ENCODE data around the gene MAPKAPK5.
"Not testable (repeated sequence)": the region's sequence is repeated elsewhere in the genome, so short reads cannot be mapped to it uniquely, and the experiment has no call there.

The MAPKAPK5 gene

DNA sequence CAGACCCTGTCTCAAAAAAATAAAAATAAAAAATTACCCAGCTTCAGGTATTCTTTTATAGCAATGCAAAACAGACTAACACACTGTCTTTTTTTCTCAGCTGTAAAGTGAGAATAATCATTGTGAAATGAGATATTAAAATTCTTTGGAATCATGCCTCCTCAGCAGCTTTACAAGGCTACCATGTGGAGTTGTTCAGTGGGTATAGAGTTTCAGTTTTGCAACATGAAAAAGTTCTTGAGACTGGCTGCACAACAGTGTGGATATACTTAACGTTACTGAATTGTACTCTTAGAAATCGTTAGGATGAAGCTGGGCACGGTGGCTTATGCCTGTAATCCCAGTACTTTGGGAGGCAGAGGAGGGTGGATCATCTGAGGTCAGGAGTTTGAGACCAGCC lies 15.7 kb upstream of the MAPKAPK5 start:
- H3K27ac ChIP-seq: no peak overlapping the region
- H3K4me3 ChIP-seq: no peak overlapping the region

DNA sequence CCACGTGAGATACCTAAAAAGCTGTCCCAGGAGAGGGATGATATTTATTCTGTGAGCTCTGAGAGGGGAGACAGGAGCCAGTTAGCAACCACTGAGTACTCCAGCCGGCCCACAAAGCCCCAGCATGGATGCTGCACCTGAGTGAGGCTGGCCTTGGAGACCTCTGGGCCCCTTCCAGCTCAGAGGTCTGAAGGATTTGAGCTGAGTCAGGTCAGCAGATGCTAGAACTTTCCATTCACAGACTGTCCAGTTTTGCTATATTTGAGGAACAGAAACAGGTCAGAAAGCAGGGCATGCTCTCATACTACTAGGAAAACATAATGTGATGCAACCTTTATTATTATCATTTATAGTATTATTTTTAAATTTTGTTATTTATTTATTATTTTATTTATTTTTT lies 15.0 kb upstream of the MAPKAPK5 start:
- Histone ChIP-seq H3K27ac (no peak overlapping the region), H3K4me3 (no peak overlapping the region)

DNA sequence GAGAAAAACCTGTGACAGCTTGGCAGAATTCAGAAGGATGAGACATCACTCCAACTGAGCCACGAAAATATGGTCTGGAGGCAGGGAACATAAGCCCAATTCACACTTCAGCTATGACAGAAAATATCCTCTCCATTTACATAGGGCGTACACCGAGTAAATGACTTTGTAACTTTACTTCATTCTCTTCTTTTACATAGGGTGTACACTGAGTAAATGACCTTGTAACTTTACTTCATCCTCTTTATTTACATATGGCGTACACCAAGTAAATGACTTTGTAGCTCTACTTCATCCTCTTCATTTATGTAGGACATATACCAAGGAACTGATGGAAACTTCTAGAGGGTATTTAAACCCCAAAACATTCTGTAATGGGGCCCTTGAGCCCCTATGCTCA lies 14.1 kb upstream of the MAPKAPK5 start:
- Histone ChIP-seq H3K27ac (no peak overlapping the region), H3K4me3 (no peak overlapping the region)

DNA sequence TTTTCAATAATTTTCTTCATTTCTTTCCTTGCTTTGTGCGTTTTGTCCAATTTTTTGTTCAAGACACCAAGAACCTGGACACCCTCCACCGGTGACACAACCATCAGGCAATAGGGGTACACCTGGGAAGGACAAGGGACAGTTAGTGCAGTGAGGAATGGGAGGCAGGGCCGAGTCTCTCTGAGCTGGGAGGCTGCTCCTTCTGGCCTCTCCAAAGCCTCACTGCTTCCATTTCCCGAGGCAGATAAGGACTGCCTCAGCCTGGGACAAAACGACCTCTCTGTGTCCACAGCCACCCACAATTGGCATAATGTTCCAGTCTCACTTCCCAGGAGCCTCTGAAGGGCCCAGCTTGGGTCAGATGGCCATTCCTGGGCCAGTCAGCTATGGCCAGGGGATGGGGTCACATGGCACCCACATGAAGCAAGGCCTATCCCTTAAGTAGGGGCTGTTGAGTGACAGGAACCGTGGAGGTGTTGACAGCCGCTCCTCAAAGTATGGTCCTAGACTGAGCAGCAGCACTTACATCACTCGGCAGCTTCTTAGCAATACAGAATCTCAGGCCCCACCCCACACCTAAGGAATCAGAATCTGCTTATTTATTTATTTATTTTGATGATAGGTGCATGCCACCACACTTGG lies 13.6 kb upstream of the MAPKAPK5 start:
- no peak overlapping the region for H3K27ac ChIP-seq
- H3K4me3 ChIP-seq: no peak overlapping the region

DNA sequence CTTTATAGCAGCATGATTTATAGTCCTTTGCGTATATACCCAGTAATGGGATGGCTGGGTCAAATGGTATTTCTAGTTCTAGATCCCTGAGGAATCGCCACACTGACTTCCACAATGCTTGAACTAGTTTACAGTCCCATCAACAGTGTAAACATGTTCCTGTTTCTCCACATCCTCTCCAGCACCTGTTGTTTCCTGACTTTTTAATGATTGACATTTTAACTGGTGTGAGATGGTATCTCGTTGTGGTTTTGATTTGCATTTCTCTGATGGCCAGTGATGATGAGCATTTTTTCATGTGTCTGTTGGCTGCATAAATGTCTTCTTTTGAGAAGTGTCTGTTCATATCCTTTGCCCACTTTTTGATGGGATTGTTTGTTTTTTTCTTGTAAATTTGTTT lies 12.4 kb upstream of the MAPKAPK5 start:
- not testable (repeated sequence) for H3K27ac ChIP-seq, H3K4me3 ChIP-seq

DNA sequence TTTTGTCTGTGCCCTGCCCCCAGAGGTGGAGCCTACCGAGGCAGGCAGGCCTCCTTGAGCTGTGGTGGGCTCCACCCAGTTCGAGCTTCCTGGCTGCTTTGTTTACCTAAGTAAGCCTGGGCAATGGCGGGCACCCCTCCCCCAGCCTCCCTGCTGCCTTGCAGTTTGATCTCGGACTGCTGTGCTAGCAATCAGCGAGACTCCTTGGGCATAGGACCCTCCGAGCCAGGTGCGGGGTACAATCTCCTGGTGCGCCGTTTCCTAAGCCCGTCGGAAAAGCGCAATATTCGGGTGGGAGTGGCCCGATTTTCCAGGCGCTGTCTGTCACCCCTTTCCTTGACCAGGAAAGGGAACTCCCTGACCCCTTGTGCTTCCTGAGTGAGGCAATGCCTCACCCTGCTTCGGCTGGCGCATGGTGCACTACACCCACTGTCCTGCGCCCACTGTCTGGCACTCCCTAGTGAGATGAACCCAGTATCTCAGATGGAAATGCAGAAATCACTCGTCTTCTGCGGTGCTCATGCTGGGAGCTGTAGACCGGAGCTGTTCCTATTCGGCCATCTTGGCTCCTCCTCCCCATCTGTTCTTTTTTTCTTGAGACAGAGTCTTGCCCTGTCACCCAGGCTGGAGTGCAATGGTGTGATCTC lies 7.2 kb upstream of the MAPKAPK5 start:
- H3K4me3 ChIP-seq: peak overlapping the region in 3 of 7 experiments; percentile 15 to 23 (median 18)
- peak overlapping the region in 6 of 21 experiments; percentile 16 to 54 (median 27) for H3K27ac ChIP-seq

DNA sequence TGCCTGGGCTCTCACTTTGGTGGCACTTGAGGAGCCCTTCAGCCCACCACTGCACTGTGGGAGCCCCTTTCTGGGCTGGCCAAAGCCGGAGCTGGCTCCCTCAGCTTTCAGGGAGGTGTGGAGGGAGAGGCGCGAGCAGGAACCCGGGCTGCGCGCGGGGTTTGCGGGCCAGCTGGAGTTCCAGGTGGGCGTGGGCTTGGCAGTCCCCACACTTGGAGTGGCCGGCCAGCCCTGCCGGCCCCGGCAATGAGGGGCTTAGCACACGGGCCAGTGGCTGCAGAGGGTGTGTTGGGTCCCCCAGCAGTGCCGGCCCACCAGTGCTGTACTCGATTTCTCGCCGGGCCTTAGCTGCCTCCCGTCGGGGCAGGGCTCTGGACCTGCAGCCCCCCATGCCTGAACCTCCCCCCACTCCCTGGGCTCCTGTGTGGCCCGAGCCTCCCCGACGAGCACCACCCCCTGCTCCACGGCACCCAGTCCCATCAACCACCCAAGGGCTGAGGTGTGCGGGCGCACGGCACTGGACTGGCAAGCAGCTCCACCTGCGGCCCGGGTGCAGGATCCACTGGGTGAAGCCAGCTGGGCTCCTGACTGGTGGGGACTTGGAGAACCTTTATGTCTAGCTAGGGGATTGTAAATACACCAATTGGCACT lies 6.4 kb upstream of the MAPKAPK5 start:
- Histone ChIP-seq H3K4me3 (peak overlapping the region in 1 of 7 experiments; percentile 18), H3K27ac (peak overlapping the region in 6 of 21 experiments; percentile 16 to 54 (median 36))

DNA sequence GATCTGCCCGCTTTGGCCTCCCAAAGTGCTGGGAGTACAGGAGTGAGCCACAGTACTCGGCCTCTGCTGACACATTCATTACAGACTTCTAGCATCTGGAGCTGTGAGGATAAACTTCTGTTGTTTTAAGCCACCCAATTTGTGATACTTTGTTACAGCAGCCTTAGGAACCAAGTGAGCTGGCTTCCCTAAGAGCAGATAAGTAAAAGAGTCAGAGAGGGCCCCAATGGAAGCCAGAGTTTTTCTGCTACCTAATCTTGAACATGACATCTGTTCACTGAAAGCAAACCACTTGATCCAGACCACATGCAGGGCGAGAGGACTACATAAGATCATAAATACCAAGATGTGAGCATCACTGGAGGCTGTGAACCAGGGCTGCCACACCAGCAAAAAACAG lies 3.7 kb upstream of the MAPKAPK5 start:
- Histone ChIP-seq H3K4me3 (no peak overlapping the region), H3K27ac (no peak overlapping the region)

DNA sequence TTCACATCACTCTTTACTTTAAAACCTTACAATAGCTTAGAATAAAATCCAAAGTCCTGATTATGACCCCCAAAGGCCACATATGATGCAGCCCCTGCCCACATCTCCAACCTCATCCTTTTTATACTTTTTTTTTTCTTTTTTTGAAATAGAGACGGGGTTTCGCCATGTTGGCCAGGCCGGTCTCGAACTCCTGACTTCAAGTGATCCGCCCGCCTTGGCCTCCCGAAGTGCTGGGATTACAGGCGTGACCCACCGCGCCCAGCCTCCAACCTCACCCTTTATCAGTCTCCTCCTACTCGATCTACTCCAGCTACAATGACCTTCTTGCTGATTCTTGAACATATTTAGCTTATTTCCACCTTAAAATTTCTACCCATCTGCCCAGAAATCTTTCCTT lies 1.2 kb upstream of the MAPKAPK5 start:
- Histone ChIP-seq H3K27ac (peak overlapping the region in 18 of 21 experiments; percentile 91 to 100 (median 97)), H3K4me3 (peak overlapping the region; percentile 65 to 99 (median 84))

DNA sequence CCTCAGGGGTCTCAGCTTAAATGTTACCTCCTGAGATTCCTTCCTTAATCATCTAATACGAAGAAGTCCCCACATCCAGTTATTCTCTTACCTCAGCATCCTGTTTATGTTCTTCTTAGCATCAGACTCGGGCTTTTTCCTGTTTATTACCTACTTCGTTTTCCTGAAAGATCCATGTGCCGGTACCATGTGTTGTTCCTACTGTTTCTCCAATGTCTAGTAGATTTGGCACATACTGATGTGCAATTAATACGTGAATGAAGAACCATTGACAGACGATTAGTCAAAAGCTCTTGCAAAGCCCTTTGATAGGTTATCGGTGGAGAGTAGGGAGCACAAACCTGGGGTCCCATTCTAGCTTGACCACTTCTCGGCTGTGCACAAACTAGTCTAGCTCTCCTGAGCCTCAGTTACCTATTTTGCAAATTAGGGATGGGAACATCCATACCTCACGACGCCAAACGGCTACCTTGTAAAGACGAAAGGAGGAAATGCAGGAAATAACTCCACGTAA lies 735 bp upstream of the MAPKAPK5 start:
- peak overlapping the region; percentile 65 to 99 (median 84) for H3K4me3 ChIP-seq
- H3K27ac ChIP-seq: peak overlapping the region; percentile 89 to 100 (median 97)

DNA sequence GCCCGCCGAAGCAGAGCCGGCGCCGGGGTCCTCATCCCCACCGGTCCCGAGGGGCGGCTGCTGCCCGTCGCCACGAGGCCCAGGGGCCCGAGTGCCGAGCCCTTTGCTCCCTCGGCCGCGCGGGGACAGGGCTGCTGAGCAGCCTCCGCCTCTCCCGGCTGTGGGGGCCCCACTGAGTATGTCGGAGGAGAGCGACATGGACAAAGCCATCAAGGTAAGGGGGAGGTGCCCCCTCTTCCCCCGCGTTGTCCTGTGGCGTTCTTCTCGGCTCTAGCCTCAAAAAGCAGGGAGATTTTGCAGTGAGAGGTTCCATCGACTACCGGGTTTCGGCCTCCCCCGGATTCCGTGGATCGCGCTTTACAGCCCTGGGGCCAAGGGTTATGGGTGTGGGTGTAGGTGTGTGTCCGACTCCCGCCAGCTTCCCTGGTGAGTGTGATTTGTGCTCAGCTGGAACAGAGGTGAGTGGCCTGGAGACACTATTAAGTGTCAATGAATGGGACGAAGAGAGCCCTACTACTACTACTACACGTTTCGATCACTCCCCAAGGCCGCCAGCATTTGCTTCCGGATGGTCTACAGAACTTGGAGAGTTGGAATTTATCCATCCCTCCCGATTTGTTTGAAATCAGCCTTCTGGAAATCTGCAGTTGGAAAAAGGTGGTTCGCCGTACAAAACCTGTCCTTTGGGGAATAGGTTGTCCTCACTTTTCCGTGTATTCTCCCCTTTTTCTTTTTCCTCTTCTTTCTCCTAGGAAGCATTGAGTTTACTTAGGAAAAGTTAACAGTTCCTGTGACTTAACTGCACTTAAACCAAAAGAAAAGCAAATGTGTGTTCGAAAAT lies 748 bp downstream of the MAPKAPK5 start:
- peak overlapping the region; percentile 89 to 100 (median 97) for H3K27ac ChIP-seq
- H3K4me3 ChIP-seq: peak overlapping the region; percentile 65 to 99 (median 84)

DNA sequence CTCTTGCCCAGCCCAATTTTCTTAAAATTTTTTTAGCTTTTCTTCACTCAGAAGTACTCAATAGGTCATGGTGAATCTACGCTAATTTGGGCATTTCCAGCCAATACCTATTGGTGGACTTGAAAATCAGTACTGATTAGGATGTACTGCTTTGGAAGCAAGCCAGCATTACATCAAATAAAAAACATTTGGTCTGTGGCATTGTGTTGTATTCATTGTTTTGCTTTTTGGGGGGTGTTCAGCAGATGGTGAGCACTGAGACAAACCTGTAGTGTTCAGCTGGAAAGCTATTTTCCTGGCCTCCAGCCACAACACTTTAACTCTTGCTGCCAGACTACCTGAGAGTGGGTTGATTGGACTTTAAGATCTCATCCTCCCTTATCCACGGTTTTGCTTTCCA lies 4.0 kb downstream of the MAPKAPK5 start:
- H3K27ac ChIP-seq: no peak overlapping the region
- H3K4me3 ChIP-seq: no peak overlapping the region

DNA sequence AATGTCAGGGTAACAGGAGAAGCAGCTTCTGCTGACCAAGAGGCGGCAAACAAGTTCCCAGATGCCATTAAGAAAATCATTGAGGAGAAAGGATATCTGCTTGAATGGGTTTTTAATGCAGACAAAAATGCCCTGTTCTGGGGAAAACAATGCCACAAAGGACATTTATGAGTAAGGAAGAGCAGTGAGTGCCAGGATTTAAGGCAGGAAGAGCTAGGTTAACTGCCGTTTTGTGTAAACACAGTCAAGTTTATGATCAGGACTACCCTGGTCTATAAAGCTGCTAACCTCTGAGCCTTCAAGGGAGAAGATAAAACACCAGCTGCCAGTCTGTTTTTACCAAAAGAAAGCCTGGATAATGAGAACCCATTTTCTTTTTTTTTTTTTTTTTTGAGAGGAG lies 8.5 kb downstream of the MAPKAPK5 start:
- H3K27ac ChIP-seq: no peak overlapping the region
- no peak overlapping the region for H3K4me3 ChIP-seq

DNA sequence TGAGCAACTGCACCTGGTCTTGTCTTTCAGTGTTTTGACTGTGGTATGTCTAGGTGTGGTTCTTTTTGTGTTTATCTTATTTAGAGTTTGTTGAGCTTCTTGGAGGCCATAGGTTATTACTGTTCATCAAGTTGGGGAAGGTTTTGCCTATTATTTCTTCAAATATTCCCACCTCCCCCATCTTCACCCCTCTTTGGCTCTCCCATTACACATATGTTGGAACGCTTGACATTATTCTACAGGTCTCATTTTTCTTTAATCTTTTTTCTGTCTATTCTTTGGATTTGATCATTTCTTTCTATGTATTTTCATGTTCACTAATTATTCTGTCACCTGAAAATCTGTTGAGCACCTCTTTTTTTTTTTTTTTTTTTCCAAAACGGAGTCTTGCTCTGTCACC lies 16.2 kb downstream of the MAPKAPK5 start:
- Histone ChIP-seq H3K27ac (no peak overlapping the region), H3K4me3 (no peak overlapping the region)

DNA sequence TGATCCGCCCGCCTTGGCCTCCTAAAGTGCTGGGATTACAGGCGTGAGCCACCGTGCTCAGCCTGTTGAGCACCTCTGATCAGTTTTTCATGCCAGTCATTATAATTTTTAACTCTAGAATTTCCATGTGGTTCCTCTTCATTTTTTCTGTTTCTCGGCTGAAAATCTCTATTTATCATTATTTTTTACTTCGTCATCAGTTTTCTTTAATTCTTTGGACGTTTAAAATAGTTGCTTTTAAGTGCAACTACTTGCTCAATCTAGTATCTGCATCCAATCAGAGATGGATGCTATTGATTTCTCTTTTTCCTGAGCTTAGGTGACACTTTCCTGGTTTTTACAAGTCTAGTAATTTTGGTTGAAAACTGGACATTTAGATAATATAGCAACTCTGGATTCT lies 16.8 kb downstream of the MAPKAPK5 start:
- H3K27ac ChIP-seq: no peak overlapping the region
- no peak overlapping the region for H3K4me3 ChIP-seq

DNA sequence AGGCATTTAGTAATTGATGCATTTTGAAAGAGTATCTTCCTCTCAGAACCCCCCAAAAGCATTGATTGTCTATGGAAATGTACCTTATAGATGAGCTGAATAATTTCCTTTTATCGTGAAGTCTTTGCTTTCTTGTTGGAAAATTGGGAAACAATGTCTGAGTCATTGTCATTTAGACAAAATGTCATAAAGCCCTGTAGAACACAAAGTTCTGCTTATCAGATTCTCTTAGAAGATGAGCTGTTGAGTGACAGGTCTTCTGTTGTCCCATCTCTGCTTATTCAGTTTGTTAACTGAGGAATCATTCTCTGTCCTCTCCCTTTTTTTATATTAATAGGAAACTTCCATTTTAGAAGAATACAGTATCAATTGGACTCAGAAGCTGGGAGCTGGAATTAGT lies 22.9 kb downstream of the MAPKAPK5 start:
- no peak overlapping the region for H3K27ac ChIP-seq
- no peak overlapping the region for H3K4me3 ChIP-seq

DNA sequence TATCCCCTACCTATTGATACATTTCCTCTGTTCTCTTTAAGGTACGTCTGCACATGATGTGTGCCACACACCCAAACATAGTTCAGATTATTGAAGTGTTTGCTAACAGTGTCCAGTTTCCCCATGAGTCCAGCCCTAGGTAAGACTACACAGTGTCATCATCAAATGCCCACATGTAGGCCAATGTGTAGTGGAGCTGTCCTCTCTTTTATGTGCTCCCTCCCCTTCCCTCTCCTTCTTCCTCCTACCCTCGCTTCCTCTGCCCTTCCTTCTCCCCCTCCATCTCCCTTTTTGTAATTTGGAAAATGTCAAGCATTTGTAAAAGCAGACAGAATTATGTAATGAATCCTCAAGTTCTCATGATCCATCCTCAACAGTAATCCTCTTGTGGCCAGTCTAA lies 25.5 kb downstream of the MAPKAPK5 start:
- no peak overlapping the region for H3K4me3 ChIP-seq
- no peak overlapping the region for H3K27ac ChIP-seq

DNA sequence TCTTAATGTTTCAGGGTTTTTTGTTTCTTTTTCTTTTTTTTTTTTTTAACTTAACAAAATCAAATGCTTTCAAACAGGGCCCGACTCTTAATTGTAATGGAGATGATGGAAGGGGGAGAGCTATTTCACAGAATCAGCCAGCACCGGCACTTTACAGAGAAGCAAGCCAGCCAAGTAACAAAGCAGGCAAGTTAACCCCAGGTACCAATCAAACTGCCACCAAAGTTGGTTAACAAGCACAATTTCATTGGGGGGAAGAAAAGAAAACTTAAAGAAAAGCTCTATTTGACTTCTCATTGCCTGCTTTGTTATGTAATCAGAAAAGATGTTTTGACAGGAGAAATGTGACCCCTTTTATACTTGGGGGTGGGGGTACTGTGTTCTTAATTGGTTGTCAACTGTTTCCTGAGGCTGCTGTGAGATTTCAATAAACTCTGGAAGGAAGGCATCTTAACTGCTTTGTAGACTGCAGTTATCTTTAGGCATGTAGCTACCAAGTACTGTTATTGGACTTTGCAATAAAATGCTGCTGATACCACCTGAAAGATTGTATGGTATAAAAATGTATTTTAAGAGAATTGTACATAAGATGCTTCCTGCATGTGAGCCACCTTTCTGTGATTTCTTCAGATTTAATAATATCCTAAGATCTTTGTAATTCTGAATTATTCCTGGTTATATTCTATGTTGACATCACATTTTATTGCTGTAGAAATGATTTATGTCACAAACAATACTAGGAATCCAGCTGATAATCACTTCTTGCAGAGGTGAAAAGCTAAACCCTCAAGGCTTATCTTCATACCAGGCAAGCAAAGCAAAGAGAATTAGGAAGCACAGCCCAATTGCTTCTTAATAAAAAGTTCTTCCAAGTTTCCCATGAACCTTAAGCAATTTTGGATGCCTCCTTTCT lies 26.9 kb downstream of the MAPKAPK5 start:
- no peak overlapping the region for H3K27ac ChIP-seq
- no peak overlapping the region for H3K4me3 ChIP-seq

DNA sequence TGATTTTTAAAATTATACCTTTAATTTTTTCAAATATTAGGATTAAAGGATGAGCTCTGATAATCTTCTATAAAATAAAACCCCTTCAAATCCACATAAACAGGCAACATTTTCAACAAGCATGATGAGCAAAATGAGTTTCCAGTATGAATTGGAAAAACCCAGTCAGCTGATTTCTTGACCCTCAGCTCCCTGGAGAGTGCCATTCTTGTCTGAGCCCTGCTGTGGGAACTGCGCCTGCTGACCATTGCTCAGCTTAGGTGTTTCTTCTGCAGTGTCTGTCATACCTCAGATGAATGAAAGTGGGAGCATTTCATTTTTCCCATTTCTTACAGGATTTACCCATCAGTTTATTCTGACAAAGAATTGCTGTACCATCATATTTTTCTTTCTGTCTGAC lies 27.6 kb downstream of the MAPKAPK5 start:
- no peak overlapping the region for H3K4me3 ChIP-seq
- no peak overlapping the region for H3K27ac ChIP-seq
